Glomerular endothelial cell (primary cell): ENCODE data around the gene CEP97. TPM values are rescaled to one million over a fixed set of nuclear protein-coding genes. Genes with fewer than 3 reads are reported as not detected.
A peak's percentile ranks its signal among the peaks of the same experiment; 100 is the strongest.
"Not testable (repeated sequence)": the region's sequence is repeated elsewhere in the genome, so short reads cannot be mapped to it uniquely, and the experiment has no call there.

ENCODE experiments used
- DNase-seq: peaks from one replicate; pipeline ENCODE4 v3.0.0-alpha.2; 2011; ENCODE audit warnings: low read depth, low spot score; ENCODE audit errors: extremely low read depth
- total RNA-seq: library from RNA; depleted of rRNA; stranded (reverse); fragments of >200 nt; gene quantifications from 2 replicates; pipeline ENCODE4 v1.2.3, GENCODE V29; 2015

Gene CEP97, protein sequence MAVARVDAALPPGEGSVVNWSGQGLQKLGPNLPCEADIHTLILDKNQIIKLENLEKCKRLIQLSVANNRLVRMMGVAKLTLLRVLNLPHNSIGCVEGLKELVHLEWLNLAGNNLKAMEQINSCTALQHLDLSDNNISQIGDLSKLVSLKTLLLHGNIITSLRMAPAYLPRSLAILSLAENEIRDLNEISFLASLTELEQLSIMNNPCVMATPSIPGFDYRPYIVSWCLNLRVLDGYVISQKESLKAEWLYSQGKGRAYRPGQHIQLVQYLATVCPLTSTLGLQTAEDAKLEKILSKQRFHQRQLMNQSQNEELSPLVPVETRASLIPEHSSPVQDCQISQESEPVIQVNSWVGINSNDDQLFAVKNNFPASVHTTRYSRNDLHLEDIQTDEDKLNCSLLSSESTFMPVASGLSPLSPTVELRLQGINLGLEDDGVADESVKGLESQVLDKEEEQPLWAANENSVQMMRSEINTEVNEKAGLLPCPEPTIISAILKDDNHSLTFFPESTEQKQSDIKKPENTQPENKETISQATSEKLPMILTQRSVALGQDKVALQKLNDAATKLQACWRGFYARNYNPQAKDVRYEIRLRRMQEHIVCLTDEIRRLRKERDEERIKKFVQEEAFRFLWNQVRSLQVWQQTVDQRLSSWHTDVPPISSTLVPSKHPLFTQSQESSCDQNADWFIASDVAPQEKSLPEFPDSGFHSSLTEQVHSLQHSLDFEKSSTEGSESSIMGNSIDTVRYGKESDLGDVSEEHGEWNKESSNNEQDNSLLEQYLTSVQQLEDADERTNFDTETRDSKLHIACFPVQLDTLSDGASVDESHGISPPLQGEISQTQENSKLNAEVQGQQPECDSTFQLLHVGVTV
- 3.9 and 6.4 TPM in 2 replicates for total RNA-seq

DNA sequence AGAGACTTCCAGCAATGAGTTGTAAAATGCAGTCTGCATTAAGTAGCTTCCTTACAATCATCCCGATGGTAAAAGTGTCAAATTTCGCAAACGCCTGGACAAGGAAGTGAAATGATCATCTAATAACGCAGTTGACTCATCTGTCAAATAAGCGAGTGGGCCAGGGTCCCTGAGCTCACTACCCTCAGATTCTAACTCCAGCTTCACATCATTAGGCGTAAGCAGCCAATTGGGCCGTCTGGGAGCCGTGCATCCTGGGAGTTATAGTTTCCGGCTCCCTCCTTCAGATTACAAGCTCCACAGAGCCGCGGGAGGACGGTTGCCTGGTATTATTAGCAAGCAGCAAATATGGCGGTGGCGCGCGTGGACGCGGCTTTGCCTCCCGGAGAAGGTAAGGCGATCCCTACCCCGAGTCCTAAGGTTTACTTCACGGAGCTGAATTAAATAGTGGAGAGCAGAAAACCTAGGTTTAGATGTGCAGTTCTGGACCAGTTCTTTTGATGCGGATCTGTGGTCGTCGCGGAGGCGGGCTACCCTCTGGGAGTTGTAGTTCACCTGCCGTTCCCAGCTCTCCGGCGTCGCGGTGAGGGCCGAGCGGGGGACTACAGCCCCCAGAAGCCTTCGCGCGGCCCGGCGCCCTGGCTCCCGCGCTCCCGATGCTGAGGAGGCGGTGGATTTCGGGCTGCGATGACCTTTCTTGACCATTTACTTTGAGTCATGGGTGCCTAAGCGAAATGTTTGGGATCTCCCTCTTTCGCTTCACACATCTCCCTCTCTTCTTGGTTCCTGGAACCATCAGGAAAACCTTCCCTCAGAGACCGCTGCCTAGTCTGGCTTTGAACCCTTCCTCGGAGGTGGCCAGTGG, at the start of gene CEP97:
CEP97 (plus strand) TSS at position 286 of the 865 bp plus-strand sequence; CDS start at position 349, 63 bp downstream.
- DNase-seq: peak; percentile 68

- DNase-seq: no peak
Observed at GRCh38 chr3:101675709-101676215, 48.7 kb upstream of the CEP97 start.

- DNase-seq: no peak
Observed at GRCh38 chr3:101676216-101676764, 48.1 kb upstream of the CEP97 start.

- peak; percentile 100 for DNase-seq
Observed at GRCh38 chr3:101676765-101677435, 47.5 kb upstream of the CEP97 start, which contains the start of gene ZBTB11. TSS of gene ZBTB11 (minus strand) at chr3:101677132. CDS start at chr3:101676914, 218 bp downstream.

- DNase-seq: no peak
Observed at GRCh38 chr3:101677436-101678286, 46.8 kb upstream of the CEP97 start.

DNA sequence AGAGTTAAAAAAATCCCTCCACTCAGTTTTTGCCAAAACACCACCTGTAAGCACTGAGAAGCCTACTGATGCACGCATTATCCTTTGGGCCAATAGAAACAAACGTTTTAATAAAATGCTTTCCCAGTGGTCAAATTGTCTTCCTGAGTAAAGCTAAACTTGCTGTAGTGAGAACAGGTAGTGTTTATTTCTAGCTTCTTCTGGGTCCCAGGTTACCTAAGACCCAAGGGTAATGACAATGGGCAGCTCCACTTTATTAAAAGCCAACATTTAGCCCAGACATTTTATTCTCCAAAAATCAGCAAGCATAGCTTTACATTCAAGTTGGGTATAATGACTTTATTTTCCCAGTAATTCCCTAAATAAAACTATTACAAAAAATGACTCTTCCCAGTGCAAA, 45.6 kb upstream of the CEP97 start:
- DNase-seq: not testable (repeated sequence)

DNA sequence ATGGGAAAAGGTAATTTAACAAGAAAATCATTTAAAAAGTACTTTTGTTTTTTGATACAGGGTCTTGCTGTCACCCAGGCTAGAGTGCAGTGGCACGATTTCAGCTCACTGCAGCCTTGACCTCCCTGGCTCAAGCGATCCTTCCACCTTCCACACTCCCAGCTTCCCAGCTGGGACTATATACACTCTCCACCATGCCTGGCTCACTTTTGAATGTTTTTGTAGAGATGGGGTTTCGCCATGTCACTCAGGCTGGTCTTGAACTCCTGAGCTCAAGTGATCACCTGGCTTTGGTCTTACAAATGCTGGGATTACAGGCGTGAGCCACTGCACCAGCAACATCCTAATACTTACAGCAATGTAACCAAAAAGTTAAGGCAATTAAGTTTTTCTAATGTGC, 43.9 kb upstream of the CEP97 start:
- DNase-seq: no peak

DNA sequence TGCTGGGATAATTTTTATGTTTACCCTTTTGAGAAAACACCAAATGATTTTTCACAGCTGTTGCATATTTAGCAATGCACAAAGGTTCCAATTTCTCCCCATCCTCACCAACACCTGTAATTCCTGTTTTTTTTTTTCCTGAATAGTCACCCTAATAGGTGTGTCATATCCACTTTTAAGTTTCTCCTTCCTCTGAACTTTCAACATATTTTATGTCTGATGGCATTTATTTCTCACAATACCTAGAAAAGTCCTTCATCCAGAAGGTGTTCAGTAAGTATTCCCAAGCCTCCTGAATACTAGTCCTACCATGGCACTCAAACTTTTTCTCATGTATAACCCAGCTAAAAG, 39.4 kb upstream of the CEP97 start:
- DNase-seq: no peak

DNA sequence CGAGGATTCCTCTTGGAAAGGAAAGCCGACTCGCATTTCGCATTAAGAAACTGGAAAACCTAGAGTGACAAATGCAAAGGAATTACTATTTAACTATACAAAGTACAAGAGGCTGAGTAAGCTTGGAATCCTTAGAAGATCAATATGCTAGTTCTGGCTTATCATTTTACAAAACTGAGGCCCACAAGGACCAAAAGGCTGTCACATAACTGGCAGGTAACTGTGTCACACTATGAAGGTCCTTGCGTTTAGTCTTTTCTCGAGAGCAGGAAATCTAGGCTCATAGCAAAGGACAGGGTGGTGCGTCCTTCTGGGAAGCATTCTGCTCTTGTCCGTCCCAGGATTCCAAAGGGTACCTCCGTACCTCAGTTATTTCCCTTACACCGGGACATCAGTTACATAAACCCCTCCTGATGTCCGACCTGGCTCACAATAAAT, 38.5 kb upstream of the CEP97 start:
- no peak for DNase-seq

DNA sequence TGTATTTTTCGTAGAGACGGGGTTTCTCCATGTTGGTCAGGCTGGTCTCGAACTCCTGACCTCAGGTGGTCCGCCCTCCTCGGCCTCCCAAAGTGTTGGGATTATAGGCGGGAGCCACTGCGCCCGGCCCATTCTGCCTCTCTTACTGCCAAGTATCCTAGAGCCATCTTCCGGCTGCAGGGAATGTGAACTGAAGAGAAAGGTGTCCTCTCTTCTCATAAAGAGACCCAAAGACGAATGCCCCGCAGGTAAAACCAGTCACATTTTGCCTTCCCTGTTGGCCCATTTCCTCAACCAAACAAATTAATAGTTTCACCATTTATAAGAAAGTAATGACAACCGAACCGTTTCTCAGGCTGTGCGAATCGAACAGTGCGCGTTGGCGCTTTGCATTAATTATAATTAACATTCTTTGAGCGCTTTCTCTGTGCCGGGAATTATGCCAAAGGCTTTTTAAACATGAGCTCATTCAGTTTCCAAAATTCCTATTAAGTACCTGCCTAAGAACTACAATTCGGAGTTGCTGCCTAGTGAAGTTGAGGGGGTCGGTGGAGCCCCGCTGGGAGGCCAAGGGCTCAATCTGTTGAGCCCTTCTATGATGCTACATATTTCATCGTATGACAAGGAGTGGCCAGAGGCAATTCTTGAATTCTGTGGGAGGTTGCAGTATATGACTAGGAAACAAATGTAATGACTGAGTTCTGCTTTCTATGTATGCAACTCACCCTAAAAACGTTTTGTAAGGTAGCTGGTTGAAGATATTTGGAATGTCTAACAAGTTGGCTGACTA, 37.1 kb upstream of the CEP97 start:
- DNase-seq: no peak

GRCh38 chr3:101689286-101689685, 35.1 kb upstream of the CEP97 start:
- no peak for DNase-seq

DNA sequence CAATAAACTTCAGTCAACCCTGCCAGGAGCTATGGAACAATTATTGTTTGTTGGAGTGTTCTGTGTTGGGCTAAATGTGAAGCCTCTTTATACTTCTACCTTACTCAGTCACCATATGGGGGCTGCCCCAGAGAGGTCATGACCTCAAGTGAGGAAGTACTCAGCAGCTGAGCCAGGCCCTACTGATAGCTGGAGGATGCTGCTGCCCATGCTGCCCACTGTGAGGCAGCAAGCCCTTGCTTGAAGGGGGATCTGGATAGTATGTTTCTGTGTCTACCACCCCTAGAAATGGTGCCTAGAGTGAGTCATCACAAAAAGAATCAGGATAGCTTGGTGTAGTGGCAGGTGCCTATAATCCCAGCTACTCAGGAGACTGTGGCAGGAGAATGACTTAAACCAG, 33.4 kb upstream of the CEP97 start:
- no peak for DNase-seq

DNA sequence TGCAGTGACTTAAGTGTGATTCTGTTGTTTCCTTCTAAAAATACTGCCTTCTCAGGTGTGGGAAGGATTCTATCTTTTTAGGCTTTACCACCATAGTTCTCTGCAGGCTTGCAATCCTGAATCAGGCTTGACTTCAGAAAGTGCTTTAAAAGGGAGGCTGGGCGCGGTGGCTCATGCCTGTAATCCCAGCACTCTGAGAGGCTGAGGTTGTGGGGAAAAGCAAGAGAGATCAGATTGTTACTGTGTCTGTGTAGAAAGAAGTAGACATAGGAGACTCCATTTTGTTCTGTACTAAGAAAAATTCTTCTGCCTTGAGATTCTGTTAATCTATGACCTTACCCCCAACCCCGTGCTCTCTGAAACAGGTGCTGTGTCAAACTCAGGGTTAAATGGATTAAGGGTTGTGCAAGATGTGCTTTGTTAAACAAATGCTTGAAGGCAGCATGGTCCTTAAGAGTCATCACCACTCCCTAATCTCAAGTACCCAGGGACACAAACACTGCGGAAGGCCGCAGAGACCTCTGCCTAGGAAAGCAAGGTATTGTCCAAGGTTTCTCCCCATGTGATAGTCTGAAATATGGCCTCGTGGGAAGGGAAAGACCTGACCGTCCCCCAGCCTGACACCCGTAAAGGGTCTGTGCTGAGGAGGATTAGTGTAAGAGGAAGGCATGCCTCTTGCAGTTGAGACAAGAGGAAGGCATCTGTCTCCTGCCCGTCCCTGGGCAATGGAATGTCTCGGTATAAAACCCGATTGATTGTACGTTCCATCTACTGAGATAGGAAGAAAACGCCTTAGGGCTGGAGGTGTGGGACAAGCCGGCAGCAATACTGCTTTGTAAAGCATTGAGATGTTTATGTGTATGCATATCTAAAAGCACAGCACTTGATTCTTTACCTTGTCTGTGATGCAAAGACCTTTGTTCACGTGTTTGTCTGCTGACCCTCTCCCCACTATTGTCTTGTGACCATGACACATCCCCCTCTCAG, 32.4 kb upstream of the CEP97 start:
- not testable (repeated sequence) for DNase-seq

DNA sequence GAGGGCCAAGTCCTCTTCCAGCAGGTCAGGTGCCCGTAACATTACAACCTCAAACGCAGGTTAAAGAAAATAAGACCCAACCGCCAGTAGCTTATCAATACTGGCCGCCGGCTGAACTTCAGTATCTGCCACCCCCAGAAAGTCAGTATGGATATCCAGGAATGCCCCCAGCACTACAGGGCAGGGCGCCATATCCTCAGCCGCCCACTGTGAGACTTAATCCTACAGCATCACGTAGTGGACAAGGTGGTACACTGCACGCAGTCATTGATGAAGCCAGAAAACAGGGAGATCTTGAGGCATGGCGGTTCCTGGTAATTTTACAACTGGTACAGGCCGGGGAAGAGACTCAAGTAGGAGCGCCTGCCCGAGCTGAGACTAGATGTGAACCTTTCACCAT, 30.9 kb upstream of the CEP97 start:
- not testable (repeated sequence) for DNase-seq

DNA sequence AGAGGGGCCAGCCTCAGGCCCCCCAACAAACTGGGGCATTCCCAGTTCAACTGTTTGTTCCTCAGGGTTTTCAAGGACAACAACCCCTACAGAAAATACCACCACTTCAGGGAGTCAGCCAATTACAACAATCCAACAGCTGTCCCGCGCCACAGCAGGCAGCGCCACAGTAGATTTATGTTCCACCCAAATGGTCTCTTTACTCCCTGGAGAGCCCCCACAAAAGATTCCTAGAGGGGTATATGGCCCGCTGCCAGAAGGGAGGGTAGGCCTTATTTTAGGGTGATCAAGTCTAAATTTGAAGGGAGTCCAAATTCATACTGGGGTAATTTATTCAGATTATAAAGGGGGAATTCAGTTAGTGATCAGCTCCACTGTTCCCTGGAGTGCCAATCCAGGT, 29.6 kb upstream of the CEP97 start:
- DNase-seq: not testable (repeated sequence)

- DNase-seq: no peak
Observed at GRCh38 chr3:101695779-101696372, 28.5 kb upstream of the CEP97 start.
